HepG2 (cell line): ENCODE results near the gene SLIT3. TPM values are rescaled to one million over a fixed set of nuclear protein-coding genes. Genes with fewer than 3 reads are reported as not detected.

Source experiments
- ATAC-seq: fragments of 200-7000 bp; cut with Tn5 transposase; 3 replicates; pipeline ENCODE4 v1.9.1; 2020; ENCODE audit warnings: mild to moderate bottlenecking, moderate library complexity
- BruUV-seq: library from RNA; stranded (reverse); fragments of 400-500 nt; replicated peaks from 2 replicates; lab custom pipeline; 2021; lab: Mats Ljungman, UMichigan
- CTCF ChIA-PET: fragments of 300-600 bp; formaldehyde crosslinking; extraction: SDS; loops from one replicate; lab custom pipeline; 2021; ENCODE audit warnings: low total read pairs, inconsistent platforms, low intra/inter-chr PET ratio; lab: Yijun Ruan, JAX
- POLR2A ChIA-PET: fragments of 350-600 bp; sonication (Branson Sonifier 250); formaldehyde crosslinking; loops from one replicate; lab custom pipeline; 2020; ENCODE audit warnings: antibody characterized with exemption, inconsistent platforms; lab: Yijun Ruan, JAX
- DNase-seq: peaks from one replicate; pipeline ENCODE4 v3.0.0-alpha.2; 2015; ENCODE audit warnings: low spot score
- FAIRE-seq: peaks from 3 replicates; lab custom pipeline; 2011; peaks lifted over from hg19 to GRCh38; lab: Jason Lieb, UNC
- H2AFZ ChIP-seq: one replicate; pipeline ENCODE4 v1.6.1; 2011; ENCODE audit warnings: low read length, inconsistent platforms
- H3K27ac ChIP-seq: fragments of 300-600 bp; 3 replicates; pipeline ENCODE4 v1.8.0; 2011; ENCODE audit warnings: mixed run types, mild to moderate bottlenecking, mixed read lengths, low read length, inconsistent platforms; ENCODE audit not compliant: insufficient read depth; ENCODE audit errors: extremely low read length
- H3K27me3 ChIP-seq, 2 experiments: fragments of 200-600 bp in 1 of 2; 2 replicates in 1 of 2; 3 replicates in 1 of 2; pipeline versions ENCODE4 v1.6.0 to v1.8.0; 2011; ENCODE audit warnings: low read length in 2 of 2, mild to moderate bottlenecking in 2 of 2, moderate library complexity in 2 of 2, inconsistent platforms in 1 of 2; ENCODE audit not compliant: insufficient read depth in 2 of 2, control insufficient read depth in 1 of 2
- H3K36me3 ChIP-seq, 2 experiments: fragments of 200-600 bp in 1 of 2; replicated peaks in 1 of 2; 2 replicates in 1 of 2; 3 replicates in 1 of 2; pipeline versions ENCODE4 v1.5.1 to v1.8.0; 2011; ENCODE audit warnings: low read length in 2 of 2, inconsistent platforms in 1 of 2; ENCODE audit not compliant: insufficient read depth in 2 of 2, control insufficient read depth in 1 of 2
- H3K4me1 ChIP-seq: 2 replicates; pipeline ENCODE4 v1.5.1; 2012; ENCODE audit warnings: low read length, inconsistent platforms; ENCODE audit not compliant: insufficient read depth
- H3K4me2 ChIP-seq: 2 replicates; pipeline ENCODE4 v1.6.0; 2011; ENCODE audit warnings: low read depth, low read length, inconsistent platforms
- H3K4me3 ChIP-seq, 3 experiments: fragments of 200-600 bp in 1 of 3; sonication (generic), shearing (Covaris generic) in 1 of 3; replicated peaks in 1 of 3; 2 replicates each; pipeline ENCODE4 v1.5.1; 2011 to 2016; ENCODE audit warnings: low read length in 3 of 3, inconsistent platforms in 2 of 3, low read depth in 2 of 3, mild to moderate bottlenecking in 2 of 3, control low read depth in 1 of 3, mixed read lengths in 1 of 3; ENCODE audit not compliant: insufficient read depth in 1 of 3
- H3K79me2 ChIP-seq: one replicate; pipeline ENCODE4 v1.6.1; 2011; ENCODE audit warnings: low read length, inconsistent platforms; ENCODE audit not compliant: insufficient read depth
- H3K9ac ChIP-seq: 2 replicates; pipeline ENCODE4 v1.6.0; 2011; ENCODE audit warnings: mild to moderate bottlenecking, low read depth, low read length, inconsistent platforms; ENCODE audit not compliant: insufficient read depth
- H3K9me3 ChIP-seq: 2 replicates; pipeline ENCODE4 v1.5.1; 2012; ENCODE audit warnings: mild to moderate bottlenecking, low read length
- H4K20me1 ChIP-seq: 2 replicates; pipeline ENCODE4 v1.6.0; 2011; ENCODE audit warnings: inconsistent platforms, mild to moderate bottlenecking, low read length, moderate library complexity; ENCODE audit not compliant: insufficient read depth
- AGO1 ChIP-seq: fragments of 200-400 bp; formaldehyde crosslinking; IDR thresholded peaks from 2 replicates; pipeline ENCODE4 v1.6.1; 2017; ENCODE audit warnings: mild to moderate bottlenecking, low read depth, low read length, moderate library complexity; ENCODE audit not compliant: poor library complexity, severe bottlenecking
- ATF5 ChIP-seq: sonication (generic); formaldehyde crosslinking; IDR thresholded peaks from 2 replicates; pipeline ENCODE4 v1.4.0; 2020; ENCODE audit warnings: mild to moderate bottlenecking, low read depth, missing genetic modification reagents
- CBFB ChIP-seq: sonication (generic); formaldehyde crosslinking; IDR thresholded peaks from 2 replicates; pipeline ENCODE4 v1.4.0; 2020; ENCODE audit warnings: missing genetic modification reagents
- FOXC1 ChIP-seq: sonication (generic); formaldehyde crosslinking; IDR thresholded peaks from 2 replicates; pipeline ENCODE4 v1.8.0; 2022; ENCODE audit warnings: mild to moderate bottlenecking, missing genetic modification reagents, borderline replicate concordance
- FOXK1 ChIP-seq: sonication (generic); formaldehyde crosslinking; IDR thresholded peaks from 2 replicates; pipeline ENCODE4 v1.4.0; 2020; ENCODE audit warnings: low read depth, missing genetic modification reagents, borderline replicate concordance
- HOXA9 ChIP-seq: sonication (generic); formaldehyde crosslinking; IDR thresholded peaks from 2 replicates; pipeline ENCODE4 v1.8.1; 2022; ENCODE audit warnings: missing genetic modification reagents, mild to moderate bottlenecking, moderate library complexity, borderline replicate concordance
- KAT7 ChIP-seq: IDR thresholded peaks from 2 replicates; pipeline ENCODE4 v1.6.1; 2018; ENCODE audit warnings: borderline replicate concordance, missing compliant biosample characterization
- KLF12 ChIP-seq: sonication (generic); formaldehyde crosslinking; IDR thresholded peaks from 2 replicates; pipeline ENCODE4 v1.4.0; 2020; ENCODE audit warnings: missing genetic modification reagents, borderline replicate concordance
- KLF6 ChIP-seq: IDR thresholded peaks from 2 replicates; pipeline ENCODE4 v1.8.0; 2016; ENCODE audit warnings: missing biosample characterization, missing genetic modification reagents
- MBNL3 ChIP-seq: fragments of 250-450 bp; sonication (Bioruptor Pico); conservative IDR thresholded peaks from 2 replicates; pipeline ENCODE4 v1.8.0; 2022; ENCODE audit warnings: mild to moderate bottlenecking, inconsistent platforms
- MIXL1 ChIP-seq: IDR thresholded peaks from 2 replicates; pipeline ENCODE4 v1.6.1; 2016
- NCOR1 ChIP-seq: fragments of 200-600 bp; sonication (generic); IDR thresholded peaks from 2 replicates; pipeline ENCODE4 v1.7.0; 2017; ENCODE audit warnings: antibody characterized with exemption, low read length, borderline replicate concordance
- NFIB ChIP-seq: sonication (generic); formaldehyde crosslinking; IDR thresholded peaks from 2 replicates; pipeline ENCODE4 v1.9.0; 2021; ENCODE audit warnings: missing genetic modification reagents, mild to moderate bottlenecking, borderline replicate concordance
- NR1H2 ChIP-seq: sonication (generic); formaldehyde crosslinking; IDR thresholded peaks from 2 replicates; pipeline ENCODE4 v1.8.1; 2022; ENCODE audit warnings: low read depth, missing genetic modification reagents, borderline replicate concordance
- TRIM22 ChIP-seq: fragments of 450-650 bp; IDR thresholded peaks from 2 replicates; pipeline ENCODE4 v1.6.1; 2017
- ZBTB14 ChIP-seq: sonication (generic); formaldehyde crosslinking; IDR thresholded peaks from 2 replicates; pipeline ENCODE4 v1.4.0; 2020; ENCODE audit warnings: missing genetic modification reagents
- ZNF143 ChIP-seq: sonication (generic); formaldehyde crosslinking; IDR thresholded peaks from 2 replicates; pipeline ENCODE4 v1.4.0; 2020; ENCODE audit warnings: missing genetic modification reagents
- ZNF569 ChIP-seq: sonication (generic); formaldehyde crosslinking; IDR thresholded peaks from 2 replicates; pipeline ENCODE4 v1.5.0; 2020; ENCODE audit warnings: mild to moderate bottlenecking, missing genetic modification reagents, moderate library complexity, borderline replicate concordance
- ZNF674 ChIP-seq: sonication (generic); formaldehyde crosslinking; IDR thresholded peaks from 2 replicates; pipeline ENCODE4 v1.5.0; 2020; ENCODE audit warnings: low read depth, mild to moderate bottlenecking, missing genetic modification reagents
- ZNF816 ChIP-seq: sonication (generic); formaldehyde crosslinking; IDR thresholded peaks from 2 replicates; pipeline ENCODE4 v1.8.0; 2022; ENCODE audit warnings: missing genetic modification reagents, mild to moderate bottlenecking, borderline replicate concordance
- WGBS: methylation state at CpG from one replicate; pipeline ENCODE4 v1.1.6; 2017; ENCODE audit warnings: low lambda C conversion rate; 5-methylcytosine and 5-hydroxymethylcytosine counted together
- in situ Hi-C: cut with HindIII; loops from 2 replicates; pipeline ENCODE4 v1.10.0; 2017; ENCODE audit warnings: low pct_unique_long_range_greater_than_20kb; ENCODE audit not compliant: extremely low pct_ligation_motif_present
- intact Hi-C: fragments of 100-400 bp; cut with micrococcal nuclease; formaldehyde crosslinking; loops from one replicate; pipeline ENCODE4 v1.10.0; 2022; ENCODE audit not compliant: unreplicated experiment
- polyA plus RNA-seq, 8 experiments: library from polyadenylated mRNA; depleted of rRNA in 3 of 8; stranded (reverse) in 7 of 8; unstranded in 1 of 8; fragments of >200 nt; fragmentation: Illumina TruSeq in 4 of 8; extraction: Trizol in 4 of 8; gene quantifications; 2 replicates each; pipeline versions ENCODE4 v1.2.1 to v1.2.3, GENCODE V29; 2011 to 2016; ENCODE audit warnings: low read depth in 4 of 8, missing spikeins in 1 of 8, mixed read lengths in 1 of 8; ENCODE audit not compliant: insufficient read depth in 1 of 8
- total RNA-seq, 5 experiments: library from RNA; depleted of rRNA; stranded (reverse); fragments of >200 nt; fragmentation: Illumina TruSeq; extraction: Trizol; gene quantifications; 2 replicates each; pipeline ENCODE4 v1.2.3, GENCODE V29; 2016; ENCODE audit warnings: low read depth in 1 of 5

SLIT3 gene
- total and polyA plus RNA-seq, 2 of the 13 experiments (the other 11 are each of a cell fraction or from before 2014, with no cell fraction given): not detected

- no peak for TF ChIP-seq FOXK1
- TF ChIP-seq KAT7: no peak
Observed at GRCh38 chr5:168637793-168638192, 663.1 kb downstream of the SLIT3 start (continued).

- intact Hi-C loops: no loop called here
- ATAC-seq (no peak), FAIRE-seq (no peak), DNase-seq (no peak)
- WGBS: 37% methylated on average over 2 of the region's 2 CpGs
- H2AFZ ChIP-seq: no peak overlapping the region
- TF ChIP-seq ZNF143 (CRISPR knock-in tag) (no peak), TRIM22 (no peak), ZNF569 (CRISPR knock-in tag) (no peak), KLF12 (CRISPR knock-in tag) (no peak), HOXA9 (CRISPR knock-in tag) (no peak), ZBTB14 (CRISPR knock-in tag) (no peak), ZNF816 (CRISPR knock-in tag) (no peak), ATF5 (CRISPR knock-in tag) (no peak), NR1H2 (CRISPR knock-in tag) (no peak), FOXC1 (CRISPR knock-in tag) (no peak), NFIB (no peak), AGO1 (no peak), CBFB (CRISPR knock-in tag) (no peak), ZNF674 (no peak), KLF6 (CRISPR knock-in tag) (no peak), MIXL1 (CRISPR knock-in tag) (no peak), MBNL3 (CRISPR knock-in tag) (no peak), NCOR1 (no peak)
- TF ChIP-seq, all 625 proteins: peak for 0
- Histone ChIP-seq H3K9me3 (no peaks in the 10 kb centered on the region), H3K4me3 (no peak overlapping the region), H3K27ac (no peak overlapping the region), H4K20me1 (no peaks in the 10 kb centered on the region), H3K4me1 (peaks cover 5% of the 10 kb centered on the region; the same call in 1 of the 2 replicates), H3K27me3 (no peaks in the 10 kb centered on the region), H3K9ac (no peak overlapping the region), H3K4me2 (no peak overlapping the region), H3K36me3 (no peaks in the 10 kb centered on the region), H3K79me2 (no peaks in the 10 kb centered on the region)
- in situ Hi-C loops: no loop called here
- CTCF ChIA-PET: no interaction called here
- no TSS peak for BruUV-seq
- POLR2A ChIA-PET: no interaction called here
Observed at GRCh38 chr5:168637281-168637680, 663.7 kb downstream of the SLIT3 start.
